GM19372 (cell line): ENCODE measurements around the gene TTC31.
"Not testable (repeated sequence)": the region's sequence is repeated elsewhere in the genome, so short reads cannot be mapped to it uniquely, and the experiment has no call there.

Experiments
- ATAC-seq: cut with Tn5 transposase; IDR thresholded peaks from one replicate; pipeline ENCODE4 v1.9.1; 2021; ENCODE audit warnings: mild to moderate bottlenecking, low read depth, moderate library complexity; ENCODE audit not compliant: unreplicated experiment

Gene TTC31

GRCh38 chr2:74483675-74484164 is 839 bp downstream of the TTC31 start:
- not testable (repeated sequence) for ATAC-seq

GRCh38 chr2:74486141-74486540 is 3.3 kb downstream of the TTC31 start:
- ATAC-seq, result no peak

GRCh38 chr2:74488643-74489481 is 6.0 kb downstream of the TTC31 start:
- no peak for ATAC-seq

GRCh38 chr2:74489906-74490305 is 7.0 kb downstream of the TTC31 start:
- ATAC-seq, result no peak

- ATAC-seq, result no peak
Observed at GRCh38 chr2:74491648-74492544, 9.0 kb downstream of the TTC31 start.

- ATAC-seq, result no peak
Observed at GRCh38 chr2:74493546-74493945, 10.7 kb downstream of the TTC31 start.

- no peak for ATAC-seq
Observed at GRCh38 chr2:74495440-74495839, 12.6 kb downstream of the TTC31 start.

- no peak for ATAC-seq
Observed at GRCh38 chr2:74496997-74497776, 14.3 kb downstream of the TTC31 start.

GRCh38 chr2:74497777-74498499 is 15.1 kb downstream of the TTC31 start:
- ATAC-seq, result no peak

GRCh38 chr2:74498500-74499266 is 15.8 kb downstream of the TTC31 start:
- no peak for ATAC-seq

GRCh38 chr2:74499267-74499939 is 16.5 kb downstream of the TTC31 start, which contains the start of gene LBX2:
TSS of gene LBX2 (minus strand) at chr2:74499603. CDS start at chr2:74499537, 66 bp downstream.
- ATAC-seq, result no peak

GRCh38 chr2:74499940-74500577 is 17.2 kb downstream of the TTC31 start:
- ATAC-seq, result no peak

- ATAC-seq, result no peak
Observed at GRCh38 chr2:74500578-74500946, 17.7 kb downstream of the TTC31 start.

GRCh38 chr2:74501335-74502071 is 18.6 kb downstream of the TTC31 start:
- no peak for ATAC-seq

GRCh38 chr2:74502147-74502719 is 19.4 kb downstream of the TTC31 start:
- ATAC-seq, result no peak

GRCh38 chr2:74502720-74503505 is 20.0 kb downstream of the TTC31 start:
- no peak for ATAC-seq
